ENCODE results near the gene PKD1L1. TPM values are rescaled to one million over a fixed set of nuclear protein-coding genes. Genes with fewer than 3 reads are reported as not detected.

Gene PKD1L1
- total RNA-seq, 2 donors from 2014 or later = 0.13 to 0.20 TPM

- Mint-ChIP-seq H3K4me1 (no peaks in the 10 kb centered on the region), H3K9me3 (no peaks in the 10 kb centered on the region), H3K36me3 (ENCODE audit: low read depth) (no peaks in the 10 kb centered on the region), H3K4me3 (no peak overlapping the region), H3K27me3 (ENCODE audit: insufficient read depth) (no peaks in the 10 kb centered on the region), H3K27ac (no peak overlapping the region)
- WGBS, 2 experiments (ENCODE audit: insufficient coverage in 1 of 2, insufficient read length in 1 of 2) = 96% methylated on average over 3 of the region's 3 CpGs; no CpG with 5 or more reads in 1 of the 2 experiments
- Histone ChIP-seq H3K9me3 (ENCODE audit: control insufficient read depth, low read length) (no peaks in the 10 kb centered on the region), H3K9ac (ENCODE audit: extremely low read depth, low read length, poor library complexity, severe bottlenecking) (no peak overlapping the region), H3K4me3 (ENCODE audit: low read length) (no peak overlapping the region), H3K27ac (ENCODE audit: low read depth, low read length) (no peak overlapping the region), H3K4me1 (ENCODE audit: control insufficient read depth, insufficient read depth, low read length) (no peaks in the 10 kb centered on the region), H3K36me3 (ENCODE audit: control insufficient read depth, insufficient read depth, low read length) (no peaks in the 10 kb centered on the region), H3K27me3 (ENCODE audit: control insufficient read depth, insufficient read depth, low read length, poor library complexity, severe bottlenecking) (no peaks in the 10 kb centered on the region)
- no peak for DNase-seq
- TF ChIP-seq CTCF (conservative IDR thresholded peaks at IDR 0.05) = no peak
Observed at GRCh38 chr7:47867286-47867685, 81.0 kb downstream of the PKD1L1 start.

GRCh38 chr7:47866120-47866519 lies 82.1 kb downstream of the PKD1L1 start:
- 81 to 86% methylated on average over 3 of the region's 3 CpGs for WGBS, 2 experiments (ENCODE audit: insufficient coverage in 1 of 2, insufficient read length in 1 of 2)
- H3K27me3 ChIP-seq (ENCODE audit: control insufficient read depth, insufficient read depth, low read length, poor library complexity, severe bottlenecking) = no peaks in the 10 kb centered on the region
- no peaks in the 10 kb centered on the region for H3K4me1 Mint-ChIP-seq

GRCh38 chr7:47852330-47853245 lies 95.7 kb downstream of the PKD1L1 start:
- Mint-ChIP-seq H3K27me3 (ENCODE audit: insufficient read depth) (no peaks in the 10 kb centered on the region), H3K36me3 (ENCODE audit: low read depth) (no peaks in the 10 kb centered on the region), H3K4me3 (no peak overlapping the region), H3K4me1 (no peaks in the 10 kb centered on the region), H3K9me3 (no peaks in the 10 kb centered on the region), H3K27ac (no peak overlapping the region)
- peak; percentile 75 for TF ChIP-seq CTCF (conservative IDR thresholded peaks at IDR 0.05)
- H3K9ac ChIP-seq (ENCODE audit: extremely low read depth, low read length, poor library complexity, severe bottlenecking) = no peak overlapping the region
- H3K27me3 ChIP-seq (ENCODE audit: control insufficient read depth, insufficient read depth, low read length, poor library complexity, severe bottlenecking) = no peaks in the 10 kb centered on the region
- peak; percentile 80 for DNase-seq
- H3K36me3 ChIP-seq (ENCODE audit: control insufficient read depth, insufficient read depth, low read length) = no peaks in the 10 kb centered on the region
- H3K4me3 ChIP-seq (ENCODE audit: low read length) = no peak overlapping the region
- H3K4me1 ChIP-seq (ENCODE audit: control insufficient read depth, insufficient read depth, low read length) = no peaks in the 10 kb centered on the region
- WGBS, 2 experiments (ENCODE audit: insufficient coverage in 1 of 2, insufficient read length in 1 of 2) = 60 to 75% methylated on average over 1 to 9 of the region's 9 CpGs
- no peaks in the 10 kb centered on the region for H3K9me3 ChIP-seq (ENCODE audit: control insufficient read depth, low read length)
- H3K27ac ChIP-seq (ENCODE audit: low read depth, low read length) = no peak overlapping the region

More at GRCh38 chr7:47866120-47866519, 82.1 kb downstream of the PKD1L1 start:
- peaks cover 2% of the 10 kb centered on the region for H3K27me3 Mint-ChIP-seq (ENCODE audit: insufficient read depth)
- no peaks in the 10 kb centered on the region for H3K36me3 Mint-ChIP-seq (ENCODE audit: low read depth)
- no peak overlapping the region for H3K4me3 Mint-ChIP-seq
- Histone ChIP-seq H3K36me3 (ENCODE audit: control insufficient read depth, insufficient read depth, low read length) (no peaks in the 10 kb centered on the region), H3K27ac (ENCODE audit: low read depth, low read length) (no peak overlapping the region), H3K9ac (ENCODE audit: extremely low read depth, low read length, poor library complexity, severe bottlenecking) (no peak overlapping the region), H3K4me3 (ENCODE audit: low read length) (no peak overlapping the region), H3K4me1 (ENCODE audit: control insufficient read depth, insufficient read depth, low read length) (no peaks in the 10 kb centered on the region), H3K9me3 (ENCODE audit: control insufficient read depth, low read length) (no peaks in the 10 kb centered on the region)
- no peak for DNase-seq
- no peak overlapping the region for H3K27ac Mint-ChIP-seq
- no peaks in the 10 kb centered on the region for H3K9me3 Mint-ChIP-seq
- no peak for TF ChIP-seq CTCF (conservative IDR thresholded peaks at IDR 0.05)
